ENCODE data around the gene GOLGA2.
"Not testable (repeated sequence)": the region's sequence is repeated elsewhere in the genome, so short reads cannot be mapped to it uniquely, and the experiment has no call there.

Gene GOLGA2

GRCh38 chr9:128288273-128289004 lies 12.6 kb upstream of the GOLGA2 start:
- DNase-seq, result no peak

DNA sequence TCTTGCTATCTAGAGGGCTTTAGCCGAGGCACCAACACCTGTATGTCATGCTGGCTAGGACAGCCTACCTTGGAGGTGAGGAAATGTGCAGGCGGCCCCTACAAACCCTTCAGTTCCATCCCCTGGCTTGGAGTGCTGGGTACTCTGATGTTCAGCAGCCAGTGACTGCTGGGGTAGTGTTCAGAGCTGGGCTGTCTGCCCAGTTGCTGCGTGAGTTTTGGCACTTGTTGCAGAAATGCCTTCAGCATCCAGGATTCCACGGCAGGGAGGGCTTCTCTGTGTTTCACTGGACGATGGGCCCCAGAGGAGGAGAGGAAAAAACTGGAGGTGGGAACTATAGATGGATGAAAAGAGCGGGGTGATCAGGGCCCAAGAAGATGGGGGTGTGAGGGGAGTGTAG lies 10.6 kb upstream of the GOLGA2 start:
- DNase-seq, result no peak

DNA sequence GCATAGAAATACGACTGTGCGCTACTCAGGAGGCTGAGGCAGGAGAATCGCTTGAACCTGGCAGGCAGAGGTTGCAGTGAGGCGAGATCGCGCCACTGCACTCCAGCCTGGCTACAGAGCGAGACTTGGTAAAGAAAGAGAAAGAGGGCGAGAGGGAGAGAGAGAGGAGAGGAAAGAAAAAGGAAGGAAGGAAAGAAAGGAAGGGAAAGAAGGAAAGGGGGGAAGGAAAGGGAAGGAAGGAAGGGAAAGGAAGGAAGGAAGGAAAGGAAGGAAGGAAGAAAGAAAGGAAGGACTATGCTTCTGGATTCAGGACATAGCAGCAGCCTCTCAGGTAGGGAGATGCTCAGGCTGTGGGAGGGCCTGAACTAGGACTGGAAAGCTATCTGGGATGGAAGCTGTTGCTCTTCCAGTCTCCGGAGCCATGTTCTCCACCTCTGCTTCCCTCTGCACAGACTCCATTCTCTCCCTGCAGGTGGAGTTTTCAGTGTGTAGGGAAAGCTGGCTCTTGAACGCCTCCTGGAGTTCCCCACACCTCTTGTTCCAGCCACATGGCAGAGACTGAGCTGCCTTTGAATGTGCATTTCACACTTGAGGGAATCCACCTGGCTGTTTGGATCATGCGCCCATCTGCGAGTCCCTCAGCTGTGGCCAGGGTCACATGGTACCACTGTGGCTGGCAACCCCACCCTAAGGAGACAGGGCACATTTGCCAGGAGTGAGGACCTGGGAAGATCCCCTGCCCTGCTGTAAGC lies 9.4 kb upstream of the GOLGA2 start:
- no peak for DNase-seq

GRCh38 chr9:128282500-128282899 lies 6.7 kb upstream of the GOLGA2 start:
- DNase-seq, result no peak

DNA sequence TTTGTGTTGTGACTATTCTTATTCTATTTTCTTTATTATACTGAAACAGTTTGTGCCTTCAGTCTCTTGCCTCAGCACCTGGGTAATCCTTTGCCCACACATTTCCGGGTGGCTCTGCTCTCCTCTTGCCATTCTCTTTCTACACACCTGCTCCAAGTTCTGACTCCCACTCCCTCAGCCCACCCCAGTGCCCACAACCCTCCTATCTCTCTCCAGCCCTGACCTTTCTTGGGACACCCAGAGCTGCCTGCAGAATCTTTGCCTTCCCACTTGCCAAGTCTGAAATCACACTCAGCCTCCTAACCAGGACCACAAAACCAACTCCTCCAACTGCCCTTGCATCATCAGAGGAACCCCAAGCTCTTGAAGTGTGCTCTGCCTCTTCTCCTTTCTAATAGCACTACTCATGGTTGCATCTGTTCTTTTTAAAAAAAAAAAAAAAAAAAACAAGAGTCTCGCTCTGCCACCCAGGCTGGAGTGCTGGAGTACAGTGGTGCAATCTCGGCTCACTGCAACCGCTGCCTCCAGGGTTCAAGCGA lies 4.3 kb upstream of the GOLGA2 start:
- DNase-seq, result no peak

DNA sequence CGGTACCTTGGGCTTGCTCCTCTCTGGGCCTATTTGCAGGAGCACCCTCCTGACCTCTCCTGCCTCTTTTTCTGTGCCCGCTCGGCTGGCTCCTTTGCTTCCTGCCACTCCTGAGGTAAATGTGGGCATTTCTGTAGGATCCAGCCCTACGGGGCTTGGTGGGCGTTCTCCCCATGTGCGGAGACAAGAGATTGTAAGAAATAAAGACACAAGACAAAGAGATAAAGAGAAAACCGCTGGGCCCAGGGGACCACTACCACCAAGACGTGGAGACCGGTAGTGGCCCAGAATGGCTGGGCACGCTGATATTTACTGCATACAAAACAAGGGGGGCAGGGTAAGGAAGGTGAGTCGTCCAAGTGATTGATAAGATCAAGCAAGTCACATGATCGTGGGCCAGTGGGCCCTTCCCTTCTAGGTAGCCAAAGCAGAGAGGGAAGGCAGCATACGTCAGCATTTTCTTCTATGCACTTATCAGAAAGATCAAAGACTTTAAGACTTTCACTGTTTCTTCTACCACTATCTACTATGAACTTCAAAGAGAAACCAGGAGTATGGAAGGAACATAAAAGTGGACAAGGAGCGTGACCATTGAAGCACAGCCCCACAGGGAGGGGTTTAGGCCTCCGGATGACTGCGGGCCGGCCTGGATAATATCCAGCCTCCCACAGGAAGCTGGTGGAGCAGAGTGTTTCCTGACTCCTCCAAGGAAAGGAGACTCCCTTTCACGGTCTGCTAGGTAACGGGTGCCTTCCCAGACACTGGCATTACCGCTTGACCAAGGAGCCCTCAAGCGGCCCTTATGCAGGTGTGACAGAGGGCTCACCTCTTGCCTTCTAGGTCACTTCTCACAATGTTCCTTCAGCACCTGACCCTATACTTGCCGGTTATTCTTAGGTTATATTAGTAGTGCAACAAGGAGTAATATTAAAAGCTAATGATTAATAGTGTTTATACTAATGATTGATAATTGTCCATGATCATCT lies 3.6 kb upstream of the GOLGA2 start:
- not testable (repeated sequence) for DNase-seq

GRCh38 chr9:128276574-128277270 lies 915 bp upstream of the GOLGA2 start:
- no peak for DNase-seq

DNA sequence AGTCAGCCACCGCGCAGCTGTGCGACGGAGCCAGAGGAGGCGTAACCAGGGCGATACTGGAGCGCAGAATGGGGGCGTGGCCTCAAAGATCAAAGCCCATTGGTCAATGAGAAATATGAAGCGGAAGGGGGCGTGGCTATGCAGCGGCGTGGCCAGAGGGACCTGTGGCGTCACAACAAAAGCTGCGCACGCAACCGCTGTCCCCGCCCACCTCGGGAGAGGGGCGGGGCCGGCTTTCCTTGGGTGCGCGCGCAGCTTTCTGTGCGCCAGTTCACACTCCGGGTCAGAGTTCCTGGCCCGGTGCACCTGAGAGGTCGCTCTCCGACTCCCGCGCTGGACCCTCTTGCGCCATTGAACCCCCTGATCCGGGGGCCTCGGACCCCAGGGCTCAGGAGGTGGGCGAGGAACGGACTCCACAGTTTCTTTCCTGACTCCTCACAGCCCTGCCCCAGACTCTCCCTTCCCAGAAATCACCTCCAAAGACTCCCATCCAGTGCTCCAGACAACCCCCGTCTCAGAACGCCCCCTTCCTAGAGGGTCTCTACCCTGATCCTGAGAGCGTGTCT lies 284 bp upstream of the GOLGA2 start, which contains the start of gene SWI5:
Gene SWI5, plus strand, starts transcription at position 269 of the 566 bp plus-strand sequence.
- peak; percentile 100 for DNase-seq

- no peak for DNase-seq
Measured at GRCh38 chr9:128274245-128274644, 1.6 kb downstream of the GOLGA2 start.

DNA sequence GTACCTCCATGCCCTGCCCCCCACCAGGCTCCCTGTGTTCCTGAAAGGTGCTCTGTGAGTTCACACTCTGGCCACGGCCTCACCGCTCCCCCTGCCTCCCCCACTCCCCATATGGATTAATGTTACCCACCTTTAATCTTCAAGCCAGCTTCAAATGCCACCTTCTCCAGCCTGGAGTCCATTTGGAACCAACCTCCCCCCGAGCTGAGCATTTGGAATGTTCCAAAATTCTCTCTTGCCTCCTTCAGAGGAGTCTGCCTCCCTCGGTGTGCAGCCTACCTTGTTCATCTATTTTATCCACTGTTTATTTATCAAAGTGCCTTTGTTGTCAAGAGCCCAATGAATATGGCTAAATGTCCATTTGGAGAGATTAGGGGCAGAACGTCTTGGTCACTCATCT lies 4.3 kb downstream of the GOLGA2 start:
- DNase-seq, result no peak

GRCh38 chr9:128271112-128271511 lies 4.7 kb downstream of the GOLGA2 start:
- no peak for DNase-seq

- DNase-seq, result no peak
Measured at GRCh38 chr9:128266868-128267590, 8.8 kb downstream of the GOLGA2 start.

- DNase-seq, result no peak
Measured at GRCh38 chr9:128265348-128265847, 10.4 kb downstream of the GOLGA2 start.

DNA sequence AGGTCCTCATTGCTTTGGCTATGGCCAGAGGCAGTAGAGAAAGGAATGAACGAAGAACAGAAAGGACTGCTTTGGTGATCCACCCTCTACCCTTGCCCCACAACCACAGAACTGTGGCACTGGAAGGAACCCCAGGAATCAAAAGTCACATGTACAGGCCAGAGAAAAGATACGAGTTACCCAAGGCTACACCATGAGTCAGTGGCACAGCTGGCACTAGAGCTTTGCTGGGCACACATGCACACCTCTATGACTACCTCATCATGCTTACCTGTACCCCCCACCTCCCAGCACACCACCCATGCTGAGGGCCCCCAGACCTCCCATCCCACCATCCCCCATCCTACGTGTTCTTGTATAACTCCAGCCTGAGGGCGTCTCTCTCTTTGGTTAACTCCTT lies 13.1 kb downstream of the GOLGA2 start:
- DNase-seq, result no peak

GRCh38 chr9:128260340-128260739 lies 15.5 kb downstream of the GOLGA2 start:
- DNase-seq, result no peak

GRCh38 chr9:128259156-128259555 lies 16.7 kb downstream of the GOLGA2 start:
- DNase-seq, result no peak

- no peak for DNase-seq
Measured at GRCh38 chr9:128258326-128258725, 17.5 kb downstream of the GOLGA2 start.

GRCh38 chr9:128257907-128258306 lies 17.9 kb downstream of the GOLGA2 start:
- DNase-seq, result no peak

GRCh38 chr9:128257086-128257825 lies 18.6 kb downstream of the GOLGA2 start:
- no peak for DNase-seq
